HG02623 (cell line): Measurements from ENCODE around the gene LPAR6.

Experiments used
- ATAC-seq: cut with Tn5 transposase; IDR thresholded peaks from one replicate; pipeline ENCODE4 v1.9.1; 2021; ENCODE audit warnings: moderate library complexity; ENCODE audit not compliant: unreplicated experiment

The LPAR6 gene

GRCh38 chr13:48377857-48378256 lies 35.1 kb downstream of the LPAR6 start:
- ATAC-seq: no peak

GRCh38 chr13:48370815-48371214 lies 42.1 kb downstream of the LPAR6 start:
- ATAC-seq: no peak

GRCh38 chr13:48369988-48370387 lies 42.9 kb downstream of the LPAR6 start:
- no peak for ATAC-seq
